Activated T-cell treated with anti-CD3 and anti-CD28 coated beads, Interleukin-2, amount 50 U/mL, for 4 hours (primary cell): ENCODE results near the gene NDRG3. TPM values are rescaled to one million over a fixed set of nuclear protein-coding genes. Genes with fewer than 3 reads are reported as not detected.
"Not testable (repeated sequence)": the region's sequence is repeated elsewhere in the genome, so short reads cannot be mapped to it uniquely, and the experiment has no call there.

Experiments used
- ATAC-seq, 2 donors: fragments of 200-7000 bp; cut with Tn5 transposase; one replicate each; pipeline ENCODE4 v1.10.0; 2021
- DNase-seq: peaks from one replicate; pipeline ENCODE4 v3.0.0-alpha.2; 2020
- H3K27me3 Mint-ChIP-seq: one replicate; pipeline ENCODE4 v1.8.0; 2021; ENCODE audit warnings: low read depth, mixed read lengths
- H3K36me3 Mint-ChIP-seq: one replicate; pipeline ENCODE4 v1.8.0; 2022; ENCODE audit warnings: mixed read lengths; ENCODE audit not compliant: insufficient read depth
- H3K4me1 Mint-ChIP-seq: one replicate; pipeline ENCODE4 v1.8.0; 2021; ENCODE audit warnings: low read depth, mixed read lengths
- H3K4me3 Mint-ChIP-seq: one replicate; pipeline ENCODE4 v1.8.0; 2021; ENCODE audit warnings: mild to moderate bottlenecking, moderate library complexity, mixed read lengths
- H3K9me3 Mint-ChIP-seq: one replicate; pipeline ENCODE4 v1.8.0; 2021; ENCODE audit warnings: mixed read lengths
- total RNA-seq, 3 donors: library from RNA; stranded (reverse); gene quantifications; one replicate each; pipeline ENCODE4 v1.2.1, GENCODE V29; 2021

The NDRG3 gene
- total RNA-seq, 3 donors from 2014 or later: 10.4 to 11.8 (median 11.4) TPM

DNA sequence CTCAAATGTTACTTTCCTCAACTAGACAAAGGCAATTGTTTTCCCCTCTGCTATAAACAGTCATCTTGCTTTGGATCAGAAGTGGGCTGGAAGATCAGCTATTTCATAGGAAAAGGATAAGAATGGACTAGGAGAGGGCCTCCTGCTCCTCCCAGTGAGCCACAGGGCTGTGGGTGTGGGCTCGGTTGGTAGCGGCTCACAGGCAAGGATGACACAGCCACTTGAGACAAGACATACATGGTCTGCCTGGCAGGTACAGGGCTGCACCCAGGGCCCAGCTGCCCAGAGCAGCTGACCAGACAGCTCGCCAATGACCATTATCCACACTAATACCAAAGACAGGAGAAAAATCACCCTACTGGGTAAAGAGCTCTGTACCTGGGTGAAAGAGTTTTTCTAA is 90.9 kb downstream of the NDRG3 start:
- H3K9me3 Mint-ChIP-seq: no peaks in the 10 kb centered on the region
- H3K4me1 Mint-ChIP-seq: peaks cover 16% of the 10 kb centered on the region
- H3K27me3 Mint-ChIP-seq: no peaks in the 10 kb centered on the region

DNA sequence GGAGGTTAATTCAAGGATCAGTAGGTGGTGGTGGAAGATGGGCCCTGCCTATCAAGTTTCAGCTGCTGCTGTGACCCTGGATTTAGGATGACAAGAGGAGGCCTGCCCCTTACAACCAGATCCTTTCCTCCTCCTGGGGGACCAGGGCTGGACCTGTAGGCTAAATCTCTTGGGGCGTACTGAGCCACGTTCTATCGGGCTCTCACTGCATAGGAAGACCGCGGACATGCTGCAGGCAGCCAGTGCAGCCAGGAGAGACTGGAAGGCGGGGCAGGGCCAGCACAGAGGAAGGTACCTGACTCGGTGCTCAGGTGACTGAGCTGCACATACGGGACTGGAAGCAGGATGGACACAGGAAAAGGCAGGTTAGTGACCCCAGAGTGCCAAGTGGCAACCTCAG is 91.4 kb downstream of the NDRG3 start:
- Mint-ChIP-seq H3K9me3 (no peaks in the 10 kb centered on the region), H3K4me3 (no peak overlapping the region), H3K4me1 (peaks cover 16% of the 10 kb centered on the region), H3K27me3 (no peaks in the 10 kb centered on the region), H3K36me3 (peaks cover 14% of the 10 kb centered on the region)
- DNase-seq (no peak), ATAC-seq (no peak)

More for the DNA sequence above, 90.9 kb downstream of the NDRG3 start:
- DNase-seq (no peak), ATAC-seq (no peak)
- H3K36me3 Mint-ChIP-seq: peaks cover 14% of the 10 kb centered on the region
- no peak overlapping the region for H3K4me3 Mint-ChIP-seq

- ATAC-seq: no peak
- peaks cover 11% of the 10 kb centered on the region for H3K4me1 Mint-ChIP-seq
- no peak for DNase-seq
- peaks cover 14% of the 10 kb centered on the region for H3K36me3 Mint-ChIP-seq
- no peaks in the 10 kb centered on the region for H3K9me3 Mint-ChIP-seq
- H3K4me3 Mint-ChIP-seq: no peak overlapping the region
- no peaks in the 10 kb centered on the region for H3K27me3 Mint-ChIP-seq
Measured at GRCh38 chr20:36653456-36653855, 92.4 kb downstream of the NDRG3 start.

DNA sequence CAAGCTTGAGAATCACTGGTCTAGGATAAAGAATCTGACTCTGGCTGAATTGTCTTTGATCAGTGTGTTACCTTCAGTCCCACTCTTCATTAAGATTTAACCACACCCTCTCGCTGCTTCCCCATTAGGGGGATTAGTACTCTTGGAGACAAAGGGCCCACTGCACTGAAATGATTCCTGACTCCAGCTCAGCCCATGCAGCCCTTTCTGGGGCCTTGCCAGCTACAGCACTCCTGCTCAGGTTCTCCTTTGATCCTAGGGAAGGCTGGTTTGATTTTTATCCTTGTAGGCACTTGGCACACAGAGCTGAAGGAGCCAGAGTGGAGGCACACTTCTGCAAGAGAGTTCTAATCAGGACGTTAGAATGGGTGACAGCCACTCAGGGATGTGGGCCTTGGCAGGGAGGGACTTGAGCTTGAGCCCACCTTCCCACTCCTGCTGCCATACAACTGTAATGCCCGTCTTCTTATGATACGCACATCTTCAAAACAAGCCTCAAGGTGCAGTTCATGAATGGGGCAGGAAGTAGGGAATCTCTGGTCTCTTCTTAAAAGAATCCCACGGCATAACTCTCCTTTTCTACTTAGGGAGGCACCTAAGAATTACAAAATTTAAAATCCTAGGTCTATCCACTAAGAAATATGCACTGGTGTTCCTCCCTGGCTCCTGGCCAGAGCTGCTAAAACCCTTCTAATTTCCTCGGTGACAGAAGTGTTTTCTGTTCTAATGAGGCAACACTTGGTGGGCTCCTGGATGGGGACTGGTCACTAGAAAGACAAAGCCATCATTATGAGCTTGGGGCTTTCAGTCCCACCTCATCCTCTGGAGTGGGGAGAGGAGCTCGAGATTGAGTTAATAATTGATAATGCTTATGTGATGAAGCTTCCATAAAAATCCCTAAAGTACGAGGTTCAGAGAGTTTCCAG is 98.4 kb downstream of the NDRG3 start:
- no peaks in the 10 kb centered on the region for H3K27me3 Mint-ChIP-seq
- H3K4me3 Mint-ChIP-seq: peak overlapping the region; percentile 56
- H3K36me3 Mint-ChIP-seq: peaks cover 8% of the 10 kb centered on the region

GRCh38 chr20:36646678-36647077 is 99.2 kb downstream of the NDRG3 start:
- H3K4me3 Mint-ChIP-seq: peak overlapping the region; percentile 96
- no peak for DNase-seq
- peaks cover 48% of the 10 kb centered on the region for H3K4me1 Mint-ChIP-seq
- H3K36me3 Mint-ChIP-seq: peaks cover 8% of the 10 kb centered on the region
- no peaks in the 10 kb centered on the region for H3K27me3 Mint-ChIP-seq
- no peak for ATAC-seq
- no peaks in the 10 kb centered on the region for H3K9me3 Mint-ChIP-seq

More for the DNA sequence above, 98.4 kb downstream of the NDRG3 start:
- no peak for DNase-seq
- ATAC-seq: no peak
- H3K9me3 Mint-ChIP-seq: no peaks in the 10 kb centered on the region
- H3K4me1 Mint-ChIP-seq: peaks cover 43% of the 10 kb centered on the region

DNA sequence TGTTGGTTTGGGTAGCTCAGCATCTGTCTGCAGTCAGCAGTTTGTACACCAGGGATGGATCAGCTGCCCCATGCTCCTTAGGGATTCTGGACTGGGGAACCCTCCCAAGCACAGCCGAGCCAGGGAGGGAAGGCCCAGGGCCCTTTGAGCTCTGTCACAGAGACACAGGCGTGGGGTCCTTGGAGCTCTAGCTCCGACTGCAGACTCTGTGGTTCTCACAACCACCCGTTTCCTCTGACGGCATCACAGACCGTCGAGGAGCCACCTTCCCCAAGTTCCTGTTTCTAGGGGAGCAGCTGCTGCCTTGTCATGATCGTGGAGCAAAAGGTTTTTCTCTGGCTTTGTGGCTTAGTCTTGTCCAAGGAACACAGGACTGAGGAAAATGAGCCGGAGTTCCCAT is 99.9 kb downstream of the NDRG3 start, which contains the start of gene SLA2:
Gene SLA2 (minus strand): TSS at position 199 of the 400 bp plus-strand sequence. CDS start 4,861 bp downstream, outside the sequence.
- peak; percentile 63 for DNase-seq
- Mint-ChIP-seq H3K27me3 (no peaks in the 10 kb centered on the region), H3K9me3 (no peaks in the 10 kb centered on the region), H3K36me3 (peaks cover 8% of the 10 kb centered on the region), H3K4me1 (peaks cover 53% of the 10 kb centered on the region), H3K4me3 (peak within 1 kb of the TSS; percentile 96)
- peak; percentile 77 to 78 for ATAC-seq

DNA sequence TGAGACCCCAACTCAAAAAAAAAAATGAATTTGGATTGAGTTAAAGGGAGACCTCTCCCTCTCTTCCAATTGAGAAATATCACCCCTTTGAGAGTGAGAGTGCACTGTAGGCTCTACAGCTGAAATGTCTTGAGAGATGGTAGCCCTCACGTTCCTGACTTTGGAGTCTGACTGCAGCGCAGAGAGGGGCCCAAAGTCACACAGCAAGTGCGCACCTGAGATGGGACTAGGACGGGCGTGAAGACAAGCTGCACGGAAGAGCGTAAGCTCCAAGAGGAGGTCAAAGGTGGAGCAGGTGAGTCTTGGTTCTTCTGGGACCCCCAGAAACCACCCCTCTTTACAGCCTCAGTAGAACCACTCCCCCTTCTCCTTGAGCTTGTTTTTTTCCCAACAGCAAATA is 100.5 kb downstream of the NDRG3 start:
- Mint-ChIP-seq H3K36me3 (peaks cover 8% of the 10 kb centered on the region), H3K9me3 (no peaks in the 10 kb centered on the region), H3K4me3 (peak overlapping the region; percentile 96), H3K27me3 (no peaks in the 10 kb centered on the region), H3K4me1 (peaks cover 53% of the 10 kb centered on the region)
- peak; percentile 5 to 14 for ATAC-seq
- DNase-seq: no peak

DNA sequence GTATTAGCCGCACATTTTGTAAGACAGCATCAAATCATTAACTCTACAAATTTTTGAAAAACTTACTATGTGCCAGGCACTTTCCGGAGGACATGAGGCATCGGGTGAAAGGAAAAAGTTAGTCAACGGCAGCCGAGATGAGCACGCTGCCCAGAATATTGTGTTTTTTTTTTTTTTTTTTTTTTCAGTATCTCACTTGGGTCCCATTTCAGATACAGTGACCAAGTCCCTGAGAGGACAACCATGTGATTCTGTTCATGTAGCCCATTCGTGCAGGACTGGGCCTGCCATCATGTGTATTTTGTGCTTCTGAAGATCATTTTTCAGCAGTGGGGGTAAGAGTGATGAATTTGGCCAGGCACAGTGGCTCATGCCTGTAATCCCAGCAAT is 101.2 kb downstream of the NDRG3 start:
- Mint-ChIP-seq H3K36me3 (peaks cover 9% of the 10 kb centered on the region), H3K9me3 (no peaks in the 10 kb centered on the region), H3K4me1 (peaks cover 53% of the 10 kb centered on the region), H3K4me3 (peak overlapping the region; percentile 96), H3K27me3 (no peaks in the 10 kb centered on the region)
- DNase-seq (peak; percentile 50), ATAC-seq (peak; percentile 49 to 58)

DNA sequence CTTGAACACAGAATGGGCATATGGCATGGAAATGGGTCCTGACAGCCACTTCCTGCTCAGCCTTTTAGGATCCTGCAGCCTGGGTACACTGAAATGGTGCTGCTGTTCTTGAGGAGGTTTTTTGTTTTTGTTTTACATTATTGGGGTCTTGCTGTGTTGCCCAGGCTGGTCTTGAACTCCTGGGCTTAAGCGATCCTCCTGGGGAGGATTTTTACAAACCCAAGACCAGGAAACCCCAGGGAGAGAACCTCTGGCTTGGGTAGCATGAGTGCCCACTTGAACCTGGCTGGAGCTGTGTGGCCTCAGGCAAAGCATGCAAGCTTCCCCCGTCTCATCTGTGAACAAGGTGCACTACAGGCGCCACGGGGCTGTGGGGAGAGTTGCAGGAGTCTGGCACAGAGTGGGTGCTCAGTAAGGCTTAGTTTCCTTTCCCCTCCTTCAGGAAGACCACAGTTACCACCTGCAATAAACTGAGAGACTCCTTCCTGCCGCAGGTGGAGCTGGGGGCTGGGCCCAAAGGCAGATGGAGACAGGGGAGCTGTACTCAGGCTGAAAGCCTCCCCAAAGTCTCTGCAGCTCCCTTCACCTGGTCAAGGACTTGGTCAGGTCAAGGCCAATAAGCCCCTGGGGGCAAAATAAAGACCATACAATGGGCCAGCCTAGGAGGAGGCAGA is 101.7 kb downstream of the NDRG3 start:
- H3K4me3 Mint-ChIP-seq: peak overlapping the region; percentile 96
- peak; percentile 70 to 75 for ATAC-seq
- H3K36me3 Mint-ChIP-seq: peaks cover 9% of the 10 kb centered on the region
- H3K27me3 Mint-ChIP-seq: no peaks in the 10 kb centered on the region
- DNase-seq: peak; percentile 54
- peaks cover 53% of the 10 kb centered on the region for H3K4me1 Mint-ChIP-seq
- H3K9me3 Mint-ChIP-seq: no peaks in the 10 kb centered on the region

- DNase-seq (no peak), ATAC-seq (no peak)
- Mint-ChIP-seq H3K4me3 (peak overlapping the region; percentile 96), H3K4me1 (peaks cover 52% of the 10 kb centered on the region), H3K27me3 (no peaks in the 10 kb centered on the region), H3K36me3 (peaks cover 12% of the 10 kb centered on the region), H3K9me3 (no peaks in the 10 kb centered on the region)
Measured at GRCh38 chr20:36642136-36642535, 103.8 kb downstream of the NDRG3 start.

DNA sequence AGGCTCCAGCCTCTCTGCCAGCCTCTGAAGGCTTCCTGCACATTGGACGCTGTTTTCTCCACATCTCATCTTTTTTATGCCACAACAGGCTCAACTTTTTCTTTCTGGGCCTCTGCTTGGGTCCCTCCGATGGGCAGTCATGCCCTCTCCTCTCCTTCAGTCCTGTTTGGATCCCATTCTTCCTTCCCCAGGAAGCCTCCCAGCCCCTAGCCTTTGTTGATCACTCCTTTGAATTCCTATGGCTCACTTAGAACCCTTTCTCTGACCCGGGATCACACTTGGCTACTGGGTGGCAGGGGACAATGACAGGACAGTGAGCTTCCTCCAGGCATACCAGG is 104.4 kb downstream of the NDRG3 start:
- Mint-ChIP-seq H3K36me3 (peaks cover 12% of the 10 kb centered on the region), H3K27me3 (no peaks in the 10 kb centered on the region), H3K9me3 (no peaks in the 10 kb centered on the region), H3K4me3 (no peak overlapping the region), H3K4me1 (peaks cover 47% of the 10 kb centered on the region)
- no peak for DNase-seq
- ATAC-seq: no peak

DNA sequence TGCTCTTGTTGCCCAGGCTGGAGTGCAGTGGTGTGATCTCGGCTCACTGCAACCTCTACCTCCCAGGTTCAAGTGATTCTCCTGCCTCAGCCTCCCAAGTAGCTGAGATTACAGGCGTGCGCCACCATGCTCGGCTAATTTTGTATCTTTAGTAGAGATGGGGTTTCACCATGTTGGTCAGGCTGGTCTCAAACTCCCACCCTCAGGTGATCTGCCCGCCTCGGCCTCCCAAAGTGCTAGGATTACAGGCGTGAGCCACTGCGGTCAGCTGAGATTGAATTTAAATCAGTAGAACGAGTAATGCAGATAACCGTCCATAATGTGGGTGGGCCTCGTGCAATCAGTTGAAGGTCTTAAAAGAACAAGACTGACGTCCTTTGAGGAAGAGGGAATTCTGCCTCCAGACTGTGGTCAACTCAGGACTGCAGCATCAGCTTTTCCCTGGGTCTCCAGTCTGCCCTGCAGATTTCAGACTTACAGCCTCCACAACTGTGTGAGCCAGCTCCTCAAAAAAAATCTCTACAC is 107.0 kb downstream of the NDRG3 start:
- not testable (repeated sequence) for H3K9me3 Mint-ChIP-seq, ATAC-seq, H3K4me3 Mint-ChIP-seq, H3K27me3 Mint-ChIP-seq, DNase-seq
- Mint-ChIP-seq H3K4me1 (peaks cover 26% of the 10 kb centered on the region), H3K36me3 (peaks cover 20% of the 10 kb centered on the region)

DNA sequence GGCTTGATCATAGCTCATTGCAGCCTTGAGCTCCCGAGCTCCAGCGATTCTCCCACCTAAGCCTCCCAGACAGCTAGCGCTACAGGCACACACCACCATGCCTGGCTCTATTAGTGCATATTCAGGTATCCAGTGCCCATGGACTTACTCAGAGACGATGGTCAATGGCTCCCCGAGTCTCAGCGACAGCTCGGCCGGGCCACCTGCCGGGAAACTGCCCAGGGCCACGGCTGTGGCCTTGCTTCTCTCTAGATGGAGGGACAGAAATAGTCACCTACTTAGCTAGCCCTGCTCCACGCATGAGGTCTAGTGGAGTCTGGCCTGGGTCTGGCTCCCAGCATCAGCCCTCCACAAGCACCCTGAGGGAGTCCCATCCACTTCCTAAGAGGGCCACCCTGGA is 111.5 kb downstream of the NDRG3 start:
- ATAC-seq (no peak), DNase-seq (no peak)
- Mint-ChIP-seq H3K9me3 (no peaks in the 10 kb centered on the region), H3K4me1 (peaks cover 28% of the 10 kb centered on the region), H3K27me3 (no peaks in the 10 kb centered on the region), H3K4me3 (no peak overlapping the region), H3K36me3 (peaks cover 32% of the 10 kb centered on the region)

GRCh38 chr20:36633285-36633772 is 112.6 kb downstream of the NDRG3 start:
- DNase-seq (no peak), ATAC-seq (no peak)
- Mint-ChIP-seq H3K4me1 (peaks cover 32% of the 10 kb centered on the region), H3K27me3 (no peaks in the 10 kb centered on the region), H3K36me3 (peaks cover 32% of the 10 kb centered on the region), H3K9me3 (no peaks in the 10 kb centered on the region), H3K4me3 (no peak overlapping the region)
